ENCODE results near the gene SPDYE4. TPM values are rescaled to one million over a fixed set of nuclear protein-coding genes. Genes with fewer than 3 reads are reported as not detected.

Gene SPDYE4
- total and polyA plus RNA-seq, 7 experiments from 2014 or later, result 0.34 TPM; not detected in 6

DNA sequence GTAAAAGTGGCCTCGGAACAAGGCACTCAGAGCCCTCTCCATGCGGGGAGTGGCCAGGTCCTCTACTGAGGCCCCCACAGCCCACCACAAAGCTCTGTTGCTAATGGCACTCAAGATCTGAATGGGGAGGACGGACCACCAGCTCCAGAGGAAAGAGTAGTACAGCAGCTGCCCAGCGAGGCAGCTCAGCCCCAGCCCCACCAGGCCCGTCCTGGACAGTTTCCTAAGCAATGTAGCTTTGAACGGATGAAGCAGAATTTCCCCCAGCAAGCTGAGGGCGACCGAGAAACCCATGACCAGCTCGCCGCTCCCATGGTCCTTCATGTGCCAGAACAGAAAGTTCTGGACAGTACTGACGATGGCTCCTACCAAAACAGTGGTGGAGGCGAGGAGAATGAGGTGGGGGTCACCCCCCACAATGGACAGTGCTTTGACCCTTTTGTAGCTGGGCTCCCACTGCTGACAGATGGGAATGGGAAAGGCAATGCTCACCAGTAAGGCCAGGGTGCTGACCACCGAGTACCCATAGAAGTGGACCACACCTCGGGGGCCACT, 39.4 kb upstream of the SPDYE4 start:
- no peaks in the 10 kb centered on the region for H3K36me3 ChIP-seq (ENCODE audit: control insufficient read depth in 2 of 3, insufficient read depth in 3 of 3, low read length in 3 of 3)
- H3K4me3 ChIP-seq (ENCODE audit: low read length), result no peak overlapping the region
- Mint-ChIP-seq H3K4me1 (peaks cover 0 to 4% (median 0%) of the 10 kb centered on the region in 7 donors), H3K36me3 (peaks cover 0 to 3% (median 0%) of the 10 kb centered on the region in 5 donors), H3K27ac (no peak overlapping the region), H3K27me3 (peaks cover 0 to 4% (median 0%) of the 10 kb centered on the region in 5 donors), H3K4me3 (no peak overlapping the region), H3K9me3 (no peaks in the 10 kb centered on the region)
- no peaks in the 10 kb centered on the region for H3K4me1 ChIP-seq (ENCODE audit: control insufficient read depth in 2 of 2, insufficient read depth in 2 of 2, low read length in 2 of 2)
- no peak overlapping the region for H3K27ac ChIP-seq (ENCODE audit: low read depth, low read length)
- ATAC-seq (no peak), DNase-seq (no peak)
- ChIA-PET CTCF (interaction anchor here (1.0 to 1.5 kb wide), 2 partner anchors 9 to 201 kb away, joined by 3 to 4 read pairs; no protein-coding TSS in a partner anchor), POLR2A (no interaction called here)
- no peaks in the 10 kb centered on the region for H3K27me3 ChIP-seq (ENCODE audit: control insufficient read depth in 2 of 2, insufficient read depth in 2 of 2, low read length in 2 of 2)
- no peaks in the 10 kb centered on the region for H3K9me3 ChIP-seq (ENCODE audit: control insufficient read depth in 2 of 3, low read length in 3 of 3)
- intact Hi-C loops (cut with micrococcal nuclease), result loop anchor here in 1 of 2 donors (10.0 kb wide), 1 partner anchor 97 kb away; no protein-coding TSS in a partner anchor

DNA sequence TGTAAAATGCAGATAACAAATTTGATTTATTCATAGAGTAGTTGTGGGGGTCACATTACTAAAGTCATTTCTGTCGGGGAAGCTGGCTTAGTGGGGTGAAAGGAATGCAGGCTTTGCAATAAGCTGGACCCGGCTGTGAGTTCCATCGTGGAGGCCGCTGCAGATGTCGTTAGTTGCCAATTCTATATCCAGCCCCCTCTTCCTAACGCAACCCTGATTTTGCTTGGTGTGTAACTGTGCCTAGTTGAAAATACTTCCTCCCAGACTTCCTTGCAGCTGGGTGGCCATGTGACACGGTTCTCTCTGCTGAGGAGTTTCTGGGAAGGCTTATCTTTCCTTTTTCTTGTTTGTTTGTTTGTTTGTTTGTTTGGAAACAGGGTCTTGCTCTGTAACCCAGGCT, 36.3 kb upstream of the SPDYE4 start:
- DNase-seq, result no peak
- no peak overlapping the region for H3K27ac ChIP-seq (ENCODE audit: low read depth, low read length)

DNA sequence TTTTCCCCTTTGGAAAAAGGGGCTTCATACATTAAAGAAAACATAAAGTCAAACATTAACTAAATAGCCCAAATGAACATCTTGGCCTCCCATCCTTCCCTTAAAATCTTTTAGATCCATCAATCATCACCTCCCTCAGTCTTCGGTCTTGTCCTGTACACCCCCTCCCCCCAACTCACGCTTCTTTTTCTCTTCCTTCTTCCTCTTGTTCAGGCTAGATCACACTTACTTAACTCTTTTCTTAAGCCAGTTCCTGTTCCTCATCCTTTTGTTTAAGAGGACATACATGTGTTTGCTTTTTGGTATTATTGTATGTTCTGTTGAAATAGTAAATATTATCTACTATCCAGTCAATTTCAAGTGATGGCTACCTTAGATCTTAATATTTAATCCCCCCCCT, 35.3 kb upstream of the SPDYE4 start:
- peaks cover 0 to 9% (median 4%) of the 10 kb centered on the region in 5 donors for H3K27me3 Mint-ChIP-seq
- peaks cover 0 to 3% (median 0%) of the 10 kb centered on the region in 7 donors for H3K4me1 Mint-ChIP-seq
- Histone ChIP-seq H3K9me3 (ENCODE audit: control insufficient read depth in 2 of 3, low read length in 3 of 3) (no peaks in the 10 kb centered on the region), H3K4me3 (ENCODE audit: low read length) (no peak overlapping the region), H3K27me3 (ENCODE audit: control insufficient read depth in 2 of 2, insufficient read depth in 2 of 2, low read length in 2 of 2) (no peaks in the 10 kb centered on the region), H3K36me3 (ENCODE audit: control insufficient read depth in 2 of 3, insufficient read depth in 3 of 3, low read length in 3 of 3) (no peaks in the 10 kb centered on the region), H3K4me1 (ENCODE audit: control insufficient read depth in 2 of 2, insufficient read depth in 2 of 2, low read length in 2 of 2) (no peaks in the 10 kb centered on the region), H3K27ac (ENCODE audit: low read depth, low read length) (no peak overlapping the region)
- no peak for DNase-seq
- no peak overlapping the region for H3K4me3 Mint-ChIP-seq
- ATAC-seq, result no peak
- POLR2A ChIA-PET, result no interaction called here
- H3K9me3 Mint-ChIP-seq, result peaks cover 0 to 12% (median 3%) of the 10 kb centered on the region in 11 donors
- peaks cover 0 to 5% (median 0%) of the 10 kb centered on the region in 5 donors for H3K36me3 Mint-ChIP-seq
- intact Hi-C loops (cut with micrococcal nuclease), result loop anchor here in 1 of 2 donors (10.0 kb wide), 1 partner anchor 101 kb away; no protein-coding TSS in a partner anchor
- CTCF ChIA-PET, result no interaction called here
- no peak overlapping the region for H3K27ac Mint-ChIP-seq

More for the DNA sequence above, 36.3 kb upstream of the SPDYE4 start:
- CTCF ChIA-PET, result no interaction called here
- H3K36me3 Mint-ChIP-seq, result peaks cover 0 to 5% (median 0%) of the 10 kb centered on the region in 5 donors
- no peaks in the 10 kb centered on the region for H3K4me1 ChIP-seq (ENCODE audit: control insufficient read depth in 2 of 2, insufficient read depth in 2 of 2, low read length in 2 of 2)
- POLR2A ChIA-PET, result no interaction called here
- no peak overlapping the region for H3K4me3 ChIP-seq (ENCODE audit: low read length)
- no peaks in the 10 kb centered on the region for H3K36me3 ChIP-seq (ENCODE audit: control insufficient read depth in 2 of 3, insufficient read depth in 3 of 3, low read length in 3 of 3)
- H3K27me3 Mint-ChIP-seq, result peaks cover 0 to 7% (median 3%) of the 10 kb centered on the region in 5 donors
- no peaks in the 10 kb centered on the region for H3K27me3 ChIP-seq (ENCODE audit: control insufficient read depth in 2 of 2, insufficient read depth in 2 of 2, low read length in 2 of 2)
- H3K9me3 ChIP-seq (ENCODE audit: control insufficient read depth in 2 of 3, low read length in 3 of 3), result no peaks in the 10 kb centered on the region
- ATAC-seq, result no peak
- H3K27ac Mint-ChIP-seq, result no peak overlapping the region
- H3K4me1 Mint-ChIP-seq, result peaks cover 0 to 4% (median 0%) of the 10 kb centered on the region in 7 donors
- peaks cover 0 to 12% (median 3%) of the 10 kb centered on the region in 11 donors for H3K9me3 Mint-ChIP-seq
- no peak overlapping the region for H3K4me3 Mint-ChIP-seq
- intact Hi-C loops (cut with micrococcal nuclease), result loop anchor here in 1 of 2 donors (10.0 kb wide), 1 partner anchor 100 kb away; no protein-coding TSS in a partner anchor

DNA sequence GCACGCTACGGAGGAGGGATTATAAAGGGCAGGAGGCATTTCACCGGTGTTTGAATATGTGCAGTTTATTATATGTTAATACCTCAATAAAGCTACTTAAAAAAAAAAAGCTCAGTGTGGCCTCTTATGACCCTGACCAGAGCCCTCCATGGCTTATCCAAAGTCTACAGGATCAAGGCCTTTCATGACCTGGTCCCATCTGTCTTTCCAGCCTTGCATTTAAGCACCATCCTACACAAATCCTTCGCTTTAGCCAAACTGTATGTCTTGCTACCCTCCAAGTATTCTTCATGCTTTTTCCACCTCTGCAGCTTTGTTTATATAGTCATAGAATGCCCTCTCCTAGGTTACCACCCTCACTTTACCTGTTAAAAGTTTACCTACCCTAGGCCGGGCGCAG, 34.3 kb upstream of the SPDYE4 start:
- H3K4me3 ChIP-seq (ENCODE audit: low read length), result no peak overlapping the region
- ChIA-PET POLR2A (no interaction called here), CTCF (interaction anchor here (0.6 kb wide), 1 partner anchor 385 kb away, joined by 3 read pairs; no protein-coding TSS in a partner anchor)
- no peaks in the 10 kb centered on the region for H3K36me3 ChIP-seq (ENCODE audit: control insufficient read depth in 2 of 3, insufficient read depth in 3 of 3, low read length in 3 of 3)
- H3K27me3 ChIP-seq (ENCODE audit: control insufficient read depth in 2 of 2, insufficient read depth in 2 of 2, low read length in 2 of 2), result no peaks in the 10 kb centered on the region
- H3K27me3 Mint-ChIP-seq, result peaks cover 0 to 11% (median 4%) of the 10 kb centered on the region in 5 donors
- peaks cover 0 to 3% (median 0%) of the 10 kb centered on the region in 7 donors for H3K4me1 Mint-ChIP-seq
- H3K27ac ChIP-seq (ENCODE audit: low read depth, low read length), result no peak overlapping the region
- intact Hi-C loops (cut with micrococcal nuclease), result loop anchor here in 1 of 2 donors (10.0 kb wide), 1 partner anchor 102 kb away; no protein-coding TSS in a partner anchor
- H3K9me3 Mint-ChIP-seq, result peaks cover 0 to 12% (median 3%) of the 10 kb centered on the region in 11 donors
- no peaks in the 10 kb centered on the region for H3K4me1 ChIP-seq (ENCODE audit: control insufficient read depth in 2 of 2, insufficient read depth in 2 of 2, low read length in 2 of 2)
- no peak for DNase-seq
- peaks cover 0 to 5% (median 0%) of the 10 kb centered on the region in 5 donors for H3K36me3 Mint-ChIP-seq
- ATAC-seq, result no peak
- no peak overlapping the region for H3K27ac Mint-ChIP-seq
- H3K4me3 Mint-ChIP-seq, result no peak overlapping the region
- no peaks in the 10 kb centered on the region for H3K9me3 ChIP-seq (ENCODE audit: control insufficient read depth in 2 of 3, low read length in 3 of 3)

DNA sequence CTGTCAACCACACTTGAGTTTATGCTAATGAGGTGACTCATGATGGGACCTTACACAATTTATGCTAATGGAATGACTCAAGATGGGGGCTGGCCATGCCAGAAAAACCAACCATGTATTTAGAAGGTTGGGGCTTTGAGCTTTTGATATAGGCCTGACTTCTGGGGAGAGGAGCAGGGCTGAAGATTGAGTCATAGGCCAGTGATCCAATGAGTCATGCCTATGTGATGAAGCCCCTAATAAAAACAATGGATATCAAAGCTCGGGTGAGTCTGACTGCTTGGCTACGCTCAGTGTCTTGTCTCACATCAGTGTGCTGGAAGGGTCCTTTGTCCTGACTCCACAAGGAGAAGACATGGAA, 33.5 kb upstream of the SPDYE4 start:
- Mint-ChIP-seq H3K27me3 (peaks cover 0 to 11% (median 4%) of the 10 kb centered on the region in 5 donors), H3K4me3 (no peak overlapping the region), H3K27ac (no peak overlapping the region), H3K9me3 (peaks cover 0 to 12% (median 3%) of the 10 kb centered on the region in 11 donors), H3K4me1 (peaks cover 0 to 3% (median 0%) of the 10 kb centered on the region in 7 donors), H3K36me3 (peaks cover 0 to 5% (median 0%) of the 10 kb centered on the region in 5 donors)
- no peak for DNase-seq
- ChIA-PET POLR2A (interaction anchor here (0.6 kb wide), 1 partner anchor 303 kb away, joined by 3 read pairs; no protein-coding TSS in a partner anchor), CTCF (interaction anchor here (0.6 to 0.9 kb wide), 2 partner anchors 76 to 385 kb away, joined by 3 read pairs; partner anchors contain the start of gene PIK3R6)
- Histone ChIP-seq H3K4me3 (ENCODE audit: low read length) (no peak overlapping the region), H3K9me3 (ENCODE audit: control insufficient read depth in 2 of 3, low read length in 3 of 3) (no peaks in the 10 kb centered on the region), H3K27me3 (ENCODE audit: control insufficient read depth in 2 of 2, insufficient read depth in 2 of 2, low read length in 2 of 2) (no peaks in the 10 kb centered on the region), H3K4me1 (ENCODE audit: control insufficient read depth in 2 of 2, insufficient read depth in 2 of 2, low read length in 2 of 2) (no peaks in the 10 kb centered on the region), H3K36me3 (ENCODE audit: control insufficient read depth in 2 of 3, insufficient read depth in 3 of 3, low read length in 3 of 3) (no peaks in the 10 kb centered on the region), H3K27ac (ENCODE audit: low read depth, low read length) (no peak overlapping the region)
- intact Hi-C loops (cut with micrococcal nuclease), result loop anchor here in 1 of 2 donors (10.0 kb wide), 1 partner anchor 103 kb away; no protein-coding TSS in a partner anchor
- peak; percentile 68 for ATAC-seq

DNA sequence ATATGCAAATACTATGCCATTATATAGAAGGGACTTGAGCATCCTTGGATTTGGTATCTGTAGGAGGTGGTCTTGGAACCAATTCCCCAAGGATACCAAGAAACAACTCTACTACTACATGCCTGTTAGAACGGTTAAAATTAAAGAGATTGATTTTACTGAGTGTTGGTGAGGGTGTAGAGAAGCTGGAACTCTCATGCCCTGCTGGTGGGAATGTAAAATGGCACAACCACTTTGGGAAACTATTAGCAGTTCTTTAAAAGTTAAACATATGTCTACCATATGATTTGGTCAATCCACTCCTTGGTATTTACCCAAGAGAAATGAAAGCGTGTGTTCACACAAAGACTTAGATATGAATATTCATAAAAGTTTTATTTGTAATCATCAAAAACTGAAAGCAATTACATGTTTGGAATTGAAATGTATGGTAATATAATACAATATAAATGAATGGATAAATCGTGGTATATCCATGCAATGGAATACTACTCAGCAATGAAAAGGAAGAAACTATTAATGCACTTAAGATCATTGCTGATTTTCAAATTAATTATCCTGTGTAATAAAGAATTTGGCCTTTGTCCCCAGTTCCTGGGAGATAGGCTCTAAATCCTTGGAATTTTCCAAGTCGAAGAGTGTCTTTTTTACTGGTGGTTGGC, 33.0 kb upstream of the SPDYE4 start:
- no peaks in the 10 kb centered on the region for H3K4me1 ChIP-seq (ENCODE audit: control insufficient read depth in 2 of 2, insufficient read depth in 2 of 2, low read length in 2 of 2)

More for the DNA sequence above, 33.0 kb upstream of the SPDYE4 start:
- no peak for DNase-seq
- Histone ChIP-seq H3K27ac (ENCODE audit: low read depth, low read length) (no peak overlapping the region), H3K4me3 (ENCODE audit: low read length) (no peak overlapping the region), H3K36me3 (ENCODE audit: control insufficient read depth in 2 of 3, insufficient read depth in 3 of 3, low read length in 3 of 3) (no peaks in the 10 kb centered on the region), H3K9me3 (ENCODE audit: control insufficient read depth in 2 of 3, low read length in 3 of 3) (no peaks in the 10 kb centered on the region), H3K27me3 (ENCODE audit: control insufficient read depth in 2 of 2, insufficient read depth in 2 of 2, low read length in 2 of 2) (no peaks in the 10 kb centered on the region)
- Mint-ChIP-seq H3K4me3 (no peak overlapping the region), H3K9me3 (peaks cover 0 to 12% (median 3%) of the 10 kb centered on the region in 11 donors), H3K4me1 (peaks cover 0 to 3% (median 0%) of the 10 kb centered on the region in 7 donors), H3K36me3 (peaks cover 0 to 5% (median 0%) of the 10 kb centered on the region in 5 donors), H3K27me3 (peaks cover 0 to 11% (median 4%) of the 10 kb centered on the region in 5 donors), H3K27ac (no peak overlapping the region)
- ChIA-PET POLR2A (no interaction called here), CTCF (interaction anchor here (0.9 kb wide), 1 partner anchor 76 kb away, joined by 3 read pairs; the partner anchor contains the start of gene PIK3R6)
- intact Hi-C loops (cut with micrococcal nuclease), result loop anchor here in 1 of 2 donors (10.0 kb wide), 1 partner anchor 103 kb away; no protein-coding TSS in a partner anchor
- ATAC-seq, result no peak

Measured in naive thymus-derived CD4-positive, alpha-beta T cell (primary cell).